ENCODE results near the gene FBLN5.

FBLN5 gene

GRCh38 chr14:91830777-91831176 lies 116.7 kb downstream of the FBLN5 start:
- DNase-seq (ENCODE audit: extremely low read depth, low read depth): no peak
- no peak for TF ChIP-seq CTCF (IDR thresholded peaks at IDR 0.05; ENCODE audit: low read depth, low read length, missing control alignments)
- H3K4me3 ChIP-seq (replicated peaks; ENCODE audit: low read depth, low read length): no peak overlapping the region

- no peak for DNase-seq (ENCODE audit: extremely low read depth, low read depth)
- no peak overlapping the region for H3K4me3 ChIP-seq (replicated peaks; ENCODE audit: low read depth, low read length)
- TF ChIP-seq CTCF (IDR thresholded peaks at IDR 0.05; ENCODE audit: low read depth, low read length, missing control alignments): no peak
These were observed 118.0 kb downstream of the FBLN5 start for GRCh38 chr14:91829511-91829910.

GRCh38 chr14:91827746-91828145 lies 119.7 kb downstream of the FBLN5 start:
- DNase-seq (ENCODE audit: extremely low read depth, low read depth): no peak
- H3K4me3 ChIP-seq (replicated peaks; ENCODE audit: low read depth, low read length): no peak overlapping the region

More at GRCh38 chr14:91827746-91828145, 119.7 kb downstream of the FBLN5 start:
- no peak for TF ChIP-seq CTCF (IDR thresholded peaks at IDR 0.05; ENCODE audit: low read depth, low read length, missing control alignments)
